Measurements from ENCODE around the gene PSMB4.
"Not testable (repeated sequence)": the region's sequence is repeated elsewhere in the genome, so short reads cannot be mapped to it uniquely, and the experiment has no call there.

Gene PSMB4

GRCh38 chr1:151399324-151400171 is at the start of gene PSMB4:
Gene PSMB4 (plus strand): TSS chr1:151399573. CDS start chr1:151399588, 15 bp downstream.
- peak; percentile 62 to 71 for DNase-seq (ENCODE audit: low read depth in 2 of 2)

- DNase-seq (ENCODE audit: low read depth in 2 of 2), result not testable (repeated sequence)
These were observed 49.0 kb upstream of the PSMB4 start for GRCh38 chr1:151350323-151350722.

- DNase-seq (ENCODE audit: low read depth in 2 of 2), result no peak
These were observed 47.2 kb upstream of the PSMB4 start for GRCh38 chr1:151352021-151352718.

GRCh38 chr1:151356696-151357095 is 42.7 kb upstream of the PSMB4 start:
- DNase-seq (ENCODE audit: low read depth in 2 of 2), result no peak

GRCh38 chr1:151361883-151362282 is 37.5 kb upstream of the PSMB4 start:
- no peak for DNase-seq (ENCODE audit: low read depth in 2 of 2)

GRCh38 chr1:151362308-151363155 is 36.8 kb upstream of the PSMB4 start:
- DNase-seq (ENCODE audit: low read depth in 2 of 2), result no peak

- DNase-seq (ENCODE audit: low read depth in 2 of 2), result no peak
These were observed 34.4 kb upstream of the PSMB4 start for GRCh38 chr1:151364996-151365395.

GRCh38 chr1:151367658-151368392 is 31.5 kb upstream of the PSMB4 start:
- DNase-seq (ENCODE audit: low read depth in 2 of 2), result no peak

- no peak for DNase-seq (ENCODE audit: low read depth in 2 of 2)
These were observed 30.7 kb upstream of the PSMB4 start for GRCh38 chr1:151368393-151369301.

GRCh38 chr1:151369302-151369610 is 30.1 kb upstream of the PSMB4 start:
- no peak for DNase-seq (ENCODE audit: low read depth in 2 of 2)

- DNase-seq (ENCODE audit: low read depth in 2 of 2), result no peak
These were observed 29.7 kb upstream of the PSMB4 start for GRCh38 chr1:151369621-151370048.

- DNase-seq (ENCODE audit: low read depth in 2 of 2), result no peak
These were observed 29.0 kb upstream of the PSMB4 start for GRCh38 chr1:151370211-151370911.

- DNase-seq (ENCODE audit: low read depth in 2 of 2), result no peak
These were observed 27.9 kb upstream of the PSMB4 start for GRCh38 chr1:151371370-151372057.

GRCh38 chr1:151372058-151372934 is 27.1 kb upstream of the PSMB4 start, which contains the start of gene SELENBP1:
Gene SELENBP1 (minus strand): TSS chr1:151372705. CDS start chr1:151372641, 64 bp downstream.
- no peak for DNase-seq (ENCODE audit: low read depth in 2 of 2)

- no peak for DNase-seq (ENCODE audit: low read depth in 2 of 2)
These were observed 26.2 kb upstream of the PSMB4 start for GRCh38 chr1:151373196-151373595.

- DNase-seq (ENCODE audit: low read depth in 2 of 2), result no peak
These were observed 22.1 kb upstream of the PSMB4 start for GRCh38 chr1:151377150-151377884.

GRCh38 chr1:151384584-151384983 is 14.8 kb upstream of the PSMB4 start:
- no peak for DNase-seq (ENCODE audit: low read depth in 2 of 2)

All from stimulated activated CD4-positive, alpha-beta T cell treated with anti-CD3 and anti-CD28 coated beads, Interleukin-15, amount 100 ng/mL, for 48 hours (primary cell).